Left hindlimb (tissue), 1 donor: ENCODE measurements around the gene DEFB112.

Experiments used
- DNase-seq: peaks from one replicate; pipeline ENCODE4 v3.0.0-alpha.2; 2018

The DEFB112 gene

GRCh38 chr6:50049829-50050228, at the start of gene DEFB112:
Gene DEFB112, minus strand, starts transcription at chr6:50049929. Its CDS starts 60 bp downstream, at chr6:50049869.
- DNase-seq, result no peak

DNA sequence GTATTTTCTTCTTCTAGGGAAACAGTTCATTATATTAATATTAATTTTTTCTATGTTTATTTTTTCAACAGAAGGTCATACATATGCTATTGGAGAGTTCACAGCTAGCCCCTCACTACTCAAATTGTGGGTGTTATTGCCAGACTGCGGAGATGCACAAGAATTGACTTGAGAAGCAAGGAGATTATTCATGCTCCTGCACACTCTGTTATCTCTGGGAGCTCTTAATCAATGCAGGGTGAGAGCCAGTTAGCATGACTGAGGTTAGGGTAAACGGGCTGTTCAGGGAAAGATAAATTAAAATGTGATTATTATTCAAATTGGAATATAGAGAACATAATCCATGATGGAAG, 48.9 kb upstream of the DEFB112 start:
- DNase-seq, result no peak

- DNase-seq, result no peak
Measured at GRCh38 chr6:50097966-50098640, 48.4 kb upstream of the DEFB112 start.

DNA sequence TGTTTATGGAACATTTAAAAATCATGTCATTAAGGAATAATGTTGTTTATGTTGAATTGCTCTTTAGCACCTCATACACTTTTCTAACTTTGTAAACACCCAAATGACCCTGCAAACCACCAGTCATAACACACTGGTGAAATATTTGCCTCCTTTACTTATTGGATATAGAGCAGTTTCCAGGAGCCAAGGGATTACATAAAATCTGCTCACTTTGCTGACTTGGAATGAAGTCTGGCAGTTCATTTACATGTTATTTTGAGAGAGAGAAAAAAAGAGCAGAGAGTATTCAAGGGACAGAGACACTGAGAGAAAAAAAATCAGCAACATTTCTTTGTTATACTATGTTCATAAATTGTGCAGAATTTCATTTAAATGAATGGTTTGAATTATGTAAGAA, 46.6 kb upstream of the DEFB112 start:
- no peak for DNase-seq

GRCh38 chr6:50093938-50094272, 44.2 kb upstream of the DEFB112 start:
- DNase-seq, result no peak

GRCh38 chr6:50093116-50093937, 43.6 kb upstream of the DEFB112 start:
- DNase-seq, result no peak

GRCh38 chr6:50091641-50092040, 41.9 kb upstream of the DEFB112 start:
- no peak for DNase-seq

GRCh38 chr6:50089911-50090310, 40.2 kb upstream of the DEFB112 start:
- no peak for DNase-seq

GRCh38 chr6:50087231-50087954, 37.7 kb upstream of the DEFB112 start:
- DNase-seq, result no peak

DNA sequence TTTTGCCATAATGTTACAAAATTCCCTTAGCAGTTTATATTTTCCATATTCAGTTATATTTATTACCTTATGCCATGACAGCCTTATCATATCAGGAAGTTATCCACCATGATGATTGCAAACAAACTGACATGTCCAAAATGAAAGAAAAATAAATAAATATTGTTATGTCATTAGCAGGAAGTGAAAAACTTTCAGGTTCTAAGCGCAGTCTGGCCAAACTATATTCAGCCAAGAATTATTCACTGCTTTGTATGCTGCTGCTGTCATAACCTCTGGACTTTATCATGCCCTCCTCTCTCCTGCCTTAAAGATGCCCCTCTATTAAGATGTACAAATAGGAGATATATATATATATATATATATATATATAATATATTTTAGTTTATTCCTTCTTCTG, 27.7 kb upstream of the DEFB112 start:
- no peak for DNase-seq

DNA sequence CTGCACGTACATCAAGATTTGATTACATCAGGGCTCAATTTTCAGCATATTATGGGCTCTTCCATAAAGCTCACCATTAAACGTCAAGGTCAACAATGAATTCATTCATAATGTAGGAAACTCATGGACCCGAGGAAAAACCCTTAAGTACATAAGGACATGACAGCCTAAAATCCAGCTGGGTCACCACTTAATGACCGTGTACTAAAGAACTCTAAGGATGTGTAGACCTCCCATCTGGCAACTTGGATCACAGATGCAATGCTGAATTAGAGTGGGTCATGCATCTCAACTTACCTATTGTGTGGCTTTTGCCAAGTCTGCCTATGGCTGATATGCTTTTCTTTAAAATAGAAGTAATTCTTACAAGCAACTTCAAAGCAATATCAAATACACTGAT, 26.7 kb upstream of the DEFB112 start:
- DNase-seq, result no peak

DNA sequence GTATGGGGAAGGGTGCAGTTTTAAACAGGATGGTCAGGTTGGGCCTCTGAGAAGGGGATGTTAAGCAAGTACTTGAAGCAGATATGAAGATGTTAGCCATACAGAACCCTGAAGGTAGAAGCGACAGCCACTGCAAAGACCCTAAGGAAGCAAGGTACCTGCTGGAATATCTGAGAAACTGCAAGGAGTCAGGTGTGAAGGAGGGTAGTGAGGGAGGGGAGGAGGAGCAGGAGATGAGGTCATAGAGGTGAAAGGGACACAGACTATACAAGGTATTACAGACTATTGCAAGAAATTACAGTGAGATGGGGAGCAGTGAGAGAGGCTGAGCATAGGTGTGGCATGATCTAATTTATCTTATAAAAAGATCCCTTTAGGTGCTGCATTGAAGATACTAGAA, 22.2 kb upstream of the DEFB112 start:
- DNase-seq, result no peak

DNA sequence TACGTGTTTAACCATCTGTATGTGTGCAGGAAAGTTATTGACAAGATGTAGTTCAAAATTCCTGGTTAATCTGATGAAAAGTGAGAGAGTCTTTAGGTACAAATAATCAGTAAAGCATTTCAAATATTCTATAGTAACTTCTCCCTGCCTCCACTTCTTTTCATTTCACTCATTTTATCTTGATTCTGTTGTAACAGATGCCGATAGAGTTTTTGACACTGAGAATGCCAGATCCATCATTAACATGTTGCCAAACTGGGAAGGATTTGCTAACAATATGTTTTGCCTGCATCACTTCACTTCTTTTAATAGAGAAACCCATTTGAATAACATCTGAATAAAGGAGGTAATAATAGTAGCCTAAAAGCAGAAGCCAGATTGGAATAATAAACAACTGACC, 20.4 kb upstream of the DEFB112 start:
- DNase-seq, result no peak

DNA sequence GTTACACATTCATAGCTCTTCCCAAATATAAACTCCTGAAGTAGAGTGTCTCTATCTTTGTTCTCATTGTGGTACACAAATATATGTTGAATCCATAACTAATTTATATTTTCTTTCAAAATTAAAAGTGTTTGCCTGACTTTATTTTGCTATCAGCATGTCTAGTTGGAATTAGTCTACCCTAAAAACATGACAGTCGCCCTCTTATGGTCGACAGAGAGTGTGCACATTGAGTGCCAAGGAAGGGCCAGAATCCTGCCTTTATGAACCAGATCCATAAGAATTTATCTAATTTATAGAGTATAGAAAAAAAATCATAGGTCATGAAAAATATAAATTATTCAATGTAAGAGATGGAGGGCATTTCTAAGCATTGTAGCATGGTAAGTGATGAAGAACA, 12.3 kb upstream of the DEFB112 start:
- DNase-seq, result no peak

- no peak for DNase-seq
Measured at GRCh38 chr6:50056242-50056641, 6.5 kb upstream of the DEFB112 start.

- DNase-seq, result no peak
Measured at GRCh38 chr6:50047026-50047425, 2.7 kb downstream of the DEFB112 start.

GRCh38 chr6:50030777-50031562, 18.8 kb downstream of the DEFB112 start:
- no peak for DNase-seq

- DNase-seq, result no peak
Measured at GRCh38 chr6:50030350-50030749, 19.4 kb downstream of the DEFB112 start.

DNA sequence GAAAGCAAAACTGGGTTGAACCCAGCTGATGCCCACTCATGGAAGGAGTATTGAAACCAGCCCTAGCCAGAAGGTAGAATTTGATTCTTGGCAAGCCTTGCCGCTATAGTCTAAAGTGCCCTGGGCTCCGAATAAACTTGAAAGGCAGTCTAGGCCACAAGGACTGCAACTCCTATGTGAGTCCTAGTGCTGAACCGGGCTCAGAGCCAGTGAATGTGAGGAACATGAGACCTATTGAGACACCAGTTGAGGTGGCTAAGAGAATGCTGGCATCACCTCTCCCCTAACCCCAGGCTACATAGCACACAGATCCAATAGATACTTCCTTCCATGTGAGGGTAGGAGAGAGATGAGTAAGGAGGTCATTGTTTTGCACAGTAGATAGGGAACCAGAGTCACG, 24.5 kb downstream of the DEFB112 start:
- no peak for DNase-seq

GRCh38 chr6:50021894-50022293, 27.8 kb downstream of the DEFB112 start, which contains the start of gene DEFB110:
Gene DEFB110, minus strand, starts transcription at chr6:50021994. Its CDS starts 59 bp downstream, at chr6:50021935.
- DNase-seq, result no peak

DNA sequence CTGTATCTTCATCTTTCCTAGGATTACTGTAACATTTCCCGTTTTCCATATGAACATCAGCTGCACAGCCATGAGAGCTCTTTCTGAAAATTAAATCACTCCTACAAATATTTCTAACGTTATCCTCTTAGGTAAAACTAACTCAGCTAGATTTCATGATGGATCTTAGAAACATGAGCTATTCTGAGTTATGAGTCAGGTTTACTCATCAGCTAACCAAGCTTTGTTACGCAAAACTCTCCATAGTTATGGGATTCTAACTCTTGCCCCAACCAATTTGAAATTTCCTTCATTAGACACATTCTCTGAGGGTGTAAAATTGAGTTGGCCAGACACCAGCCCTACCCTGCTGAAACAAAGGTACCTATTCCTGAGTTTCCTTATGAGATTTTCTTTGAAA, 41.9 kb downstream of the DEFB112 start:
- no peak for DNase-seq

GRCh38 chr6:50003139-50003538, 46.6 kb downstream of the DEFB112 start:
- no peak for DNase-seq

- DNase-seq, result no peak
Measured at GRCh38 chr6:49995278-49995677, 54.5 kb downstream of the DEFB112 start.
